ENCODE measurements around the gene CPAMD8. TPM values are rescaled to one million over a fixed set of nuclear protein-coding genes. Genes with fewer than 3 reads are reported as not detected.
"Not testable (repeated sequence)": the region's sequence is repeated elsewhere in the genome, so short reads cannot be mapped to it uniquely, and the experiment has no call there.

Gene CPAMD8
- total RNA-seq, 1 experiment from 2014 or later = 19.8 TPM

DNA sequence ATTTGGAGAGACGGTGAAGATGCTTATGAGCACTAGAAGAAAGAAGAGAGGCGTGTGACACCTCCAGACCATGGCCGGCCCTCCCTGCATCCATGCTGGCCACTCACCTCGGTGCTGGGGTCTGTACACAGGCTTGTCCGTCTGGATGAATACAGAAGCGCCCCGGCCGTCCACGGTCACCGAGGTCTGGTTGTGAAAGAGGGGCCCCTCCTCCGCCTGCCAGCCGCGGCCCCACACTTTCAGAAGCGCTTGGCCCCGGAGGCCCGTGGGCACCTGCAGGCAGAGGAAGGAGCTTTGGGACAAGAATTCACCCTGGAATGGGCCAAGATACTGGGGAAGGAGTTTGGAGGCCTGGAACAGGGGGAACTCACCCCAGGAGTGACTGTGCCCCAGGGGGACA is 15.1 kb downstream of the CPAMD8 start:
- DNase-seq (ENCODE audit: low spot score) = no peak
- in situ Hi-C loops (cut with HindIII; ENCODE audit: low sequenced_read_pairs) = no loop called here

DNA sequence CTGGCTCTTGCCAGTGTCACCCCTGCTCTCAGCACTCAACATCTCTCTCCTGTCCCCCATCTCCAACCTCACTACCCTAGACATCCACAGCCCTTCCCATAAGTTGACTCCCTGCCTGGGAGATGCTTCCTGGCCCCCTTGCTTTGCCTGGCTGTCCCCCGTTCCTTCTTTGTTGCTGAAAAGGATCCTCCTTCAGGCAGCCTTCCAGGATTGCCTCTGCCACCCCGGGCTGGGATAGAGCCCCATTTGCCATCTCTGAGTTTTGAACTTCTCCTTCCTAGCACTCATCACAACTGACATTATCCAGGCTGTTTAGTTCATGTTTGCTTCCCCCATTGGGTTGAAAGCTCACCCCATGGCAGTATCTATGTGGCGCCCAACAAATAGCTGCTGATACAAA is 20.0 kb downstream of the CPAMD8 start:
- no peak for DNase-seq (ENCODE audit: low spot score)
- in situ Hi-C loops (cut with HindIII; ENCODE audit: low sequenced_read_pairs) = no loop called here

DNA sequence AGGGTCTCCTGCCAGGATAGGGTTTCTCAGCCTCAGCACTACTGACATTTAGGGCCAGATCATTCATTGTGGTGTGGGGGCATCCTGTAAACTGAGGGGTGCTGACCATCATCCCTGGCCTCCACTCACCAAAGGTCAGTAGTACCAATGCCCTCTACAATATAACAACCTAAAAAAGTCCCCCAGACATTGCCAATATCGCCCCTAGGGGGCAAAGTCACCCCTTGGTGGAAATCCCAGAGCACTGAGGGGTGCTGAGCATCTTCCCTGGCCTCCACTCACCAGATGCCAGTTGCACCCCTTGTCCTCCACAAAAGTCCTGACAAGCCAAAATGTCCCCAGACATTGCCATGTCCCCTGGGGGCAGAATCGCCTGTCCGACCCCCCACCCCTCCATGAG is 21.6 kb downstream of the CPAMD8 start:
- in situ Hi-C loops (cut with HindIII; ENCODE audit: low sequenced_read_pairs) = no loop called here
- DNase-seq (ENCODE audit: low spot score) = no peak

- DNase-seq (ENCODE audit: low spot score) = no peak
- in situ Hi-C loops (cut with HindIII; ENCODE audit: low sequenced_read_pairs) = no loop called here
These were observed 22.2 kb downstream of the CPAMD8 start for GRCh38 chr19:17004386-17004785.

DNA sequence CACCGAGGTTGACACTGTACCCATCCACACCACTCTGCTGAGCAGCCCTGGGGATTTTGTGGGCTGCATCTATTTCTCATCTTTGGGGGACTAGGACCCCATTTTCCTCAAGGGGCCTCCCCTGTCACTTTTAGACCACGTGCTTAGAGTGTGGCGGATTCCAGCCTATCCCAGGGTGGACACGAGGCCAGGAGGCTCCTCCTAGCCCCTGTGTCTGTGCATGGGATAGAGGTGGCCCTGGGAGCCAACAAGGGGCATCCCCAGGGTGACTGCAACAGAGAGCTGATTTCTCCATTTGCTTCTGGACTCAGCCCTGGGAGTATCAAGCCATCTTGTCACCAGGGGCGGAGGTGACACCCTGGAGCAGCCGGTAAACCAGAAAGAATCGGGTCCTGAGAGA is 24.2 kb downstream of the CPAMD8 start:
- no peak for DNase-seq (ENCODE audit: low spot score)
- in situ Hi-C loops (cut with HindIII; ENCODE audit: low sequenced_read_pairs) = no loop called here

- in situ Hi-C loops (cut with HindIII; ENCODE audit: low sequenced_read_pairs) = no loop called here
- no peak for DNase-seq (ENCODE audit: low spot score)
These were observed 24.9 kb downstream of the CPAMD8 start for GRCh38 chr19:17001603-17002183.

GRCh38 chr19:16998635-16999194 is 27.9 kb downstream of the CPAMD8 start:
- in situ Hi-C loops (cut with HindIII; ENCODE audit: low sequenced_read_pairs) = no loop called here
- no peak for DNase-seq (ENCODE audit: low spot score)

GRCh38 chr19:16996838-16997490 is 29.6 kb downstream of the CPAMD8 start:
- in situ Hi-C loops (cut with HindIII; ENCODE audit: low sequenced_read_pairs); DNase-seq (ENCODE audit: low spot score): not testable (repeated sequence)

DNA sequence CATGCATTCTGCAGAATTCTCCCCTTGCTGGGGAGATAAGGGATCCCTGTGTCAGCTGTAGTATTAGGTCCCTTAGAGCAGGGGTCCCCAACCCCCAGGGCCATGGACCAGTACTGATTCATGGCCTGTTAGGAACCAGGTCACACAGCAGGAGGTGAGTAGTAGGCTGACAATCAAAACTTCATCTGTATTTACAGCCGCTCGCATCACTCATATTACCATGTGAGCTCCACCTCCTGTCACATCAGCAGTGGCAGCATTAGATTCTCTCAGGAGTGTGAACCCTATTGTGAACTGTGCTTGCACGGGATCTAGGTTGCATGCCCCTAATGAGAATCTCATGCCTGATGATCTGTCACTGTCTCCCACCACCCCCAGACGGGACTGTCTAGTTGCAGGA is 37.9 kb downstream of the CPAMD8 start:
- in situ Hi-C loops (cut with HindIII; ENCODE audit: low sequenced_read_pairs) = no loop called here
- DNase-seq (ENCODE audit: low spot score) = no peak

DNA sequence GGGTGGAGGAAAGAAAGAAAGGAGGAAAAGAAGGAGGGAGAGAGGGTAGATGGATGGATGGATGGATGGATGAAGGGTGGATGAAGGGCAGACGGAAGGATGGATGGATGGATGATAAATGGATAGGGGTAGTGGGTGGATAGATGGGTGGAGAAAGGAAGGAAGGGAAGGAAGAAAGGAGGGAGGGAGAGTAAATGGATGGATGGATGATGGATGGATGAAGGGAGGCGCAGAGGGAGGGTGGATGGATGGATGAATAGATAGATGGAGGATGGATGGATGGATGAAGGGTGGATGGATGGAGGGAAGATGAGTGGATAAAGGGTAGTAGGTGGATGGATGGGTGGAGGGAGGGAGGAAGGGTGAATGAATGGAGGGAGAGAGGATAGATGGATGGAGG is 41.2 kb downstream of the CPAMD8 start:
- no peak for DNase-seq (ENCODE audit: low spot score)
- in situ Hi-C loops (cut with HindIII; ENCODE audit: low sequenced_read_pairs) = no loop called here

- DNase-seq (ENCODE audit: low spot score); in situ Hi-C loops (cut with HindIII; ENCODE audit: low sequenced_read_pairs): not testable (repeated sequence)
These were observed 44.0 kb downstream of the CPAMD8 start for GRCh38 chr19:16982586-16982985.

GRCh38 chr19:16978839-16979802 is 47.5 kb downstream of the CPAMD8 start:
- DNase-seq (ENCODE audit: low spot score) = no peak
- in situ Hi-C loops (cut with HindIII; ENCODE audit: low sequenced_read_pairs) = no loop called here

- DNase-seq (ENCODE audit: low spot score) = no peak
- in situ Hi-C loops (cut with HindIII; ENCODE audit: low sequenced_read_pairs) = no loop called here
These were observed 48.5 kb downstream of the CPAMD8 start for GRCh38 chr19:16978156-16978555.

- in situ Hi-C loops (cut with HindIII; ENCODE audit: low sequenced_read_pairs) = no loop called here
- DNase-seq (ENCODE audit: low spot score) = no peak
These were observed 49.3 kb downstream of the CPAMD8 start for GRCh38 chr19:16977306-16977705.

DNA sequence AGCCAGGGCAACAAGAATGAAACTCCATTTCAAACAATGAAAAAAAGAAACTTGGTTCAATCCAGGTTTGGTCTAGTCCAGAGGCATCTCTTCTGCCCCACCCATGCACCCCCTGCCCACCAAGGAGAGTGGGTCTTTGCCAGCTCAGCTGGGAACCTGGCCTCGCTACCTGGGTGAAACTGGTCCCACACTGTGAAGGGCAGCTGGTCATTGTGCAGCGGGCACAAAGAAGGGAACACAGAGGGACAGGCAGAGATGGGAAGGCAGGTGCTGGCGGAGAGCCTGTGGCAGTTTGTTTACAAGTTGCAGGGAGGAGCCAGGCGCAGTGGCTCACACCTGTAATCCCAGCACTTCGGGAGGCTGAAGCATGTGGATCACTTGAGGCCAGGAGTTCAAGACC is 50.2 kb downstream of the CPAMD8 start:
- no peak for DNase-seq (ENCODE audit: low spot score)
- in situ Hi-C loops (cut with HindIII; ENCODE audit: low sequenced_read_pairs) = no loop called here

- in situ Hi-C loops (cut with HindIII; ENCODE audit: low sequenced_read_pairs) = no loop called here
- DNase-seq (ENCODE audit: low spot score) = no peak
These were observed 55.8 kb downstream of the CPAMD8 start for GRCh38 chr19:16970821-16971220.

- no peak for DNase-seq (ENCODE audit: low spot score)
- in situ Hi-C loops (cut with HindIII; ENCODE audit: low sequenced_read_pairs) = no loop called here
These were observed 57.5 kb downstream of the CPAMD8 start for GRCh38 chr19:16969135-16969534.

DNA sequence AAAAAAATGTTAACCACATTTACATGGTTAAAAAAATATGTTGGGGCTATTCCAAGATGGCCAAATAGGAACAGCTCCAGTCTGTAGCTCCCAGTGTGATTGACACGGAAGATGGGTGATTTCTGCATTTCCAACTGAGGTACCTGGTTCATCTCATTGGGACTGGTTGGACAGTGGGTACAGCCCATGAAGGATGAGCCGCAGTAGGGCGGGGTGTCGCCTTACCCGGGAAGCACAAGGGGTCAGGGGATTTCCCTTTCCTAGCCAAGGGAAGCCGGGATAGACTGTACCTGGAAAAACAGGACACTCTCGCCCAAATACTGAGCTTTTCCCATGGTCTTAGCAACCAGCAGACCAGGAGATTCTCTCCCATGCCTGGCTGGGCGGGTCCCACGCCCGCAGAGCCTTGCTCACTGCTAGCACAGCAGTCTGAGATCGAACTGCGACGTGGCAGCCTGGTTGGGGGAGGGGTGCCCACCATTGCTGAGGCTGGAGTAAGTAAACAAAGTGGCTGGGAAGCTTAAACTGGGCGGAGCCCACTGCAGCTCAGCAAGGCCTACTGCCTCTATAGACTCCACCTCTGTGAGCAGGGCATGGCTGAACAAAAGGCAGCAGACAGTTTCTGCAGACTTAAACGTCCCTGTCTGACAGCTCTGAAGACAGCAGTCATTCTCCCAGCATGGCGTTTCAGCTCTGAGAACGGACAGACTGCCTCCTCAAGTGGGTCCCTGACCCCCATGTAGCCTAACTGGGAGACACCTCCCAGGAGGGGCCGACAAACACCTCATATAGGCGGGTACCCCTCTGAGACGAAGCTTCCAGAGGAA is 65.4 kb downstream of the CPAMD8 start:
- in situ Hi-C loops (cut with HindIII; ENCODE audit: low sequenced_read_pairs); DNase-seq (ENCODE audit: low spot score): not testable (repeated sequence)

GRCh38 chr19:16958277-16958676 is 68.3 kb downstream of the CPAMD8 start:
- DNase-seq (ENCODE audit: low spot score); in situ Hi-C loops (cut with HindIII; ENCODE audit: low sequenced_read_pairs): not testable (repeated sequence)
